Lower lobe of right lung (tissue), 2 donors: ENCODE results near the gene ADGRL3. TPM values are rescaled to one million over a fixed set of nuclear protein-coding genes. Genes with fewer than 3 reads are reported as not detected.
"Not testable (repeated sequence)": the region's sequence is repeated elsewhere in the genome, so short reads cannot be mapped to it uniquely, and the experiment has no call there.

Source experiments
- ATAC-seq, 2 donors: fragments of 200-7000 bp; cut with Tn5 transposase; one replicate each; pipeline ENCODE4 v1.9.1; 2020 to 2022; ENCODE audit warnings: mild to moderate bottlenecking in 2 of 2, moderate library complexity in 2 of 2
- DNase-seq: peaks from one replicate; pipeline ENCODE4 v3.0.0-alpha.2; 2020
- H3K27ac ChIP-seq: fragments of 200-600 bp; one replicate; pipeline ENCODE4 v1.8.0; 2022
- H3K27me3 ChIP-seq: fragments of 200-600 bp; one replicate; pipeline ENCODE4 v1.8.0; 2022; ENCODE audit warnings: low read depth
- H3K36me3 ChIP-seq: fragments of 200-600 bp; one replicate; pipeline ENCODE4 v1.8.0; 2022; ENCODE audit warnings: mild to moderate bottlenecking
- H3K4me1 ChIP-seq: fragments of 200-600 bp; one replicate; pipeline ENCODE4 v1.8.0; 2022
- H3K4me3 ChIP-seq: fragments of 200-600 bp; one replicate; pipeline ENCODE4 v1.8.0; 2022; ENCODE audit warnings: mild to moderate bottlenecking
- H3K9me3 ChIP-seq: fragments of 200-600 bp; one replicate; pipeline ENCODE4 v1.8.0; 2022
- CTCF ChIP-seq: fragments of 200-600 bp; IDR thresholded peaks from one replicate; pipeline ENCODE4 v1.8.0; 2022; ENCODE audit warnings: antibody characterized with exemption, mild to moderate bottlenecking
- intact Hi-C: fragments of 100-400 bp; cut with DNase I; formaldehyde crosslinking; loops from one replicate; pipeline ENCODE4 v1.11.0; 2022
- total RNA-seq: library from RNA; stranded (reverse); fragmentation: NEBNext Ultra II Directional; extraction: Animal tissue kit (Norgen Biotek cat#: 25700); gene quantifications from one replicate; pipeline ENCODE4 v1.2.1, GENCODE V29; 2021
- donor health status: DM: no; HTN: yes; CAD: no; lungs with severe emphysema.

The ADGRL3 gene
- total RNA-seq, 1 donor from 2014 or later, result 6.0 TPM

- H3K27ac ChIP-seq, result no peak overlapping the region
- no peak overlapping the region for H3K4me3 ChIP-seq
- ATAC-seq (no peak), DNase-seq (no peak)
- TF ChIP-seq CTCF, result no peak
- intact Hi-C loops, result no loop called here
- no peaks in the 10 kb centered on the region for H3K9me3 ChIP-seq
- no peaks in the 10 kb centered on the region for H3K36me3 ChIP-seq
- no peaks in the 10 kb centered on the region for H3K4me1 ChIP-seq
- no peaks in the 10 kb centered on the region for H3K27me3 ChIP-seq
Observed at GRCh38 chr4:61831987-61832386, 631.9 kb downstream of the ADGRL3 start.

DNA sequence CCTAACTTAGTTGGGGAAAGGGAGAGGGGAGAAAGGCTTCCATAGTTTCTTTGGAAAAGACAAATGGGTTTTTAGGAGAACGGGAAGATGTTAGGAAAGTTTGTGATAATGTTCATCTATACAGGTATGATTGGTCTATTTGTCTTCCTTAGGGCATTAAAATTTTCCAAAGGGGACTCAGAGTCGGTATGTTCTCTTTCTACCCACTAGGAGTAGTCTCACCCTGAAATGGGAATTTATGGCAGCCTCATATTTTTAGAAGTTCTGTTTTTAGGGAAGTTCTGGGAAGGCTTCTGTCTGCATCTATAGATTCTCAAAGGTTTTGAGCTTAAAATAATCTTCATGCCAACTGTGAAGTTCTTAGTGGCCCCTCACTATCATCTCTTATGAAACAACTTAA lies 637.3 kb downstream of the ADGRL3 start:
- ATAC-seq (no peak), DNase-seq (no peak)
- no peak overlapping the region for H3K4me3 ChIP-seq
- H3K27me3 ChIP-seq, result no peaks in the 10 kb centered on the region
- no peaks in the 10 kb centered on the region for H3K36me3 ChIP-seq
- no peaks in the 10 kb centered on the region for H3K4me1 ChIP-seq
- intact Hi-C loops, result no loop called here
- no peaks in the 10 kb centered on the region for H3K9me3 ChIP-seq
- no peak overlapping the region for H3K27ac ChIP-seq
- TF ChIP-seq CTCF, result no peak

GRCh38 chr4:61838072-61838471 lies 637.9 kb downstream of the ADGRL3 start:
- Histone ChIP-seq H3K27ac (no peak overlapping the region), H3K4me3 (no peak overlapping the region), H3K36me3 (no peaks in the 10 kb centered on the region), H3K4me1 (no peaks in the 10 kb centered on the region), H3K9me3 (no peaks in the 10 kb centered on the region), H3K27me3 (no peaks in the 10 kb centered on the region)
- DNase-seq, result no peak
- intact Hi-C loops, result no loop called here
- TF ChIP-seq CTCF, result no peak
- no peak for ATAC-seq

GRCh38 chr4:61841714-61842113 lies 641.6 kb downstream of the ADGRL3 start:
- Histone ChIP-seq H3K9me3 (no peaks in the 10 kb centered on the region), H3K4me3 (no peak overlapping the region), H3K27ac (no peak overlapping the region), H3K36me3 (no peaks in the 10 kb centered on the region), H3K27me3 (no peaks in the 10 kb centered on the region), H3K4me1 (no peaks in the 10 kb centered on the region)
- intact Hi-C loops, result no loop called here
- ATAC-seq, result no peak
- no peak for DNase-seq
- no peak for TF ChIP-seq CTCF

DNA sequence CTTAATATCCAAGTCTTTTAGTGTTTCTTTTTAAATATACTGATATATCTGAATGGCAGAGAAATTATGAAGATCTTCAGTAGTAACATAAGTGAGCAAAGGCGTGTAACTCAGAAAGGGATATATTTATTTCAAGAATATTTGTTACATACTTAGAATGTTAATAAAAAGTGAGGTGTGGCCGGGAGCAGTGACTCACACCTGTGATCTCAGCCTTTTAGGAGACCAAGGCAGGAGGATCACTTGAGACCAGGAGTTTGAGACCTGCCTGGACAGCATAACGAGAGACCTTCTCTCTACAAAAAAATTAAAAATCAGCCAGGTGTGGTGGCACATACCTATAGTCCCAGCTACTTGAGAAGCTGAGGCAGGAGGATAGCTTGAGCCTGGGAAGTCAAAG lies 651.0 kb downstream of the ADGRL3 start:
- no peak for TF ChIP-seq CTCF
- Histone ChIP-seq H3K27me3 (no peaks in the 10 kb centered on the region), H3K4me1 (no peaks in the 10 kb centered on the region), H3K9me3 (no peaks in the 10 kb centered on the region), H3K27ac (no peak overlapping the region), H3K36me3 (no peaks in the 10 kb centered on the region), H3K4me3 (no peak overlapping the region)
- DNase-seq, result no peak
- intact Hi-C loops, result no loop called here
- ATAC-seq, result no peak

DNA sequence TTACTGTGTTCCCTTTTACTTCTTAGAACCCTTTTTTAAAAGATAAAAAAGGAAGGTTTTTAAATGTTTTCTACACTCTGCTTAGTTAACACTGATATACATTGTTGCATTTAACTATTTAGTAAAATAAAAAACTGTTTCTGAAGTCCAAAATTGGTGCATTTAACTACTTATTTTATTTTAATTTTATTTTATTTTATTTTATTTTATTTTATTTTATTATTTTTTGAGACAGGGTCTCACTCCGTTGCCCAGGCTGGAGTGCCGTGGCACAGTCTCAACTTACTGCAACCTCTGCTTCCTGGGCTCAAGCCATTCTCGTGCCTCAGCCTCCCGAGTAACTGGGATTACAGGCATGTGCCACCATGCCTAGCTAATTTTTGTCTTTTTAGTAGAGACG lies 652.0 kb downstream of the ADGRL3 start:
- H3K27me3 ChIP-seq, H3K4me1 ChIP-seq, H3K4me3 ChIP-seq, H3K27ac ChIP-seq, intact Hi-C loops, ATAC-seq, DNase-seq, H3K9me3 ChIP-seq, H3K36me3 ChIP-seq: not testable (repeated sequence)
